Activated CD4-positive, alpha-beta T cell treated with anti-CD3 and anti-CD28 coated beads for 24 hours (primary cell): ENCODE data around the gene ATP8A1.
"Not testable (repeated sequence)": the region's sequence is repeated elsewhere in the genome, so short reads cannot be mapped to it uniquely, and the experiment has no call there.

Experiments
- DNase-seq, 2 donors: peaks; one replicate each; pipeline ENCODE4 v3.0.0-alpha.2; 2020; ENCODE audit warnings: low read depth in 2 of 2

The ATP8A1 gene

GRCh38 chr4:42411803-42412202 is 245.1 kb downstream of the ATP8A1 start:
- no peak for DNase-seq

DNA sequence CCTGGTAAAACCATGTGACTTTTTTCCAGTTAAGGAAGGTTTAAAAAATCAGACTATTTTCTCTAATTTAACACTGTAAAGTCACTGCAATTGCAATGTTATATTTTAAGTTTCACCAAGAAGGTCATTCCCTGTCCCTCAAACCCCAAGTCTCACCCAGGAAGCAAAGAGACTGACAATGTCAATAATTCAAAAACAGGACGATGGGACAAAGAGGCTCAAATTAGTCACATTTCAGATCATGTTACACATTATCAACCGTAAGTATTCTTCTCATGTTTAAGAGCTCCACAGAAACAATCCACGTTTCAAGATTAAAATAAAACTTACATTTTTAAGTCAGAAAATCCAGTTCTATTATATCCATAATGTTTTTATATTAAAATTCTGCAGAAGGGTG is 246.5 kb downstream of the ATP8A1 start:
- DNase-seq = no peak

DNA sequence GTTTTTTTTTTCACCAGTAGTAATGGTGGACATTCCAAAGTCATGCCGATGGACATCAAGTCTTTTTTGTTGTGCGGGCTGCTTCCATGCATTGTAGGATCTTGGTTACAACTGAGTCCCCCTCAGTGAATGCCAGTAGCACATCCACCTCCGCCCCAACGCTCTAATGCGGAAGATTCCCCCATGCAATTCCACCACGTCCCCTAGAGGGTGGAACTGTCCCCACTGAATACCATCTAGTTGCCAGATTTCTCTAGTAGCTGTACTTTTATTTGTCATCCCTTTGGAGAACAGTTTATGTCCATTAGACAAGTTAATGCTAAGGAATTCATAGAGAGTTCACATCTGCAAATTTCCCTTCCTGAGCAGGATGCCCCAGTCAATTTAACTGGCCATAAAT is 252.9 kb downstream of the ATP8A1 start:
- DNase-seq = no peak

GRCh38 chr4:42401171-42401570 is 255.7 kb downstream of the ATP8A1 start:
- DNase-seq = no peak

DNA sequence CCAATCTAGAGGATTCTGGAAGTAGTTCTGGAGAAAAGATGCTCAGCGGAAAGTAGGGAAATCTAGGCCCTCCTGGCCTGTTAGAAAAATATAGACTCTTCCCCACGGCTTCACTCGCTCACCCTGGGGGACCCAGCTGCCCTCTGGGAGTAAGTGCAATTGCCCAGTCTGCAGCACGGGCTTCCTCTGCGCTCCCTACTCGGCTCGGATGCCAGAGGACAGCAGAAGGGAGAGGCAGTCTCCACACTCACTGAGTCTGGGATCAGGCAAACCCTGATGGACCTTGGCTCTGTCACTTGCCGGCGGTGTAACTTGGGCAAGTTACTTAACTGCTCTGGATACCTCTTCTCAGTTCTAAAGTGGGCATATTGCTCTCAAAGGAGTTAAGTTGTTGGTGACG is 257.5 kb downstream of the ATP8A1 start:
- DNase-seq = no peak

GRCh38 chr4:42398871-42399331 is 258.0 kb downstream of the ATP8A1 start:
- DNase-seq = no peak

- DNase-seq = no peak
Observed at GRCh38 chr4:42398171-42398870, 258.6 kb downstream of the ATP8A1 start.

DNA sequence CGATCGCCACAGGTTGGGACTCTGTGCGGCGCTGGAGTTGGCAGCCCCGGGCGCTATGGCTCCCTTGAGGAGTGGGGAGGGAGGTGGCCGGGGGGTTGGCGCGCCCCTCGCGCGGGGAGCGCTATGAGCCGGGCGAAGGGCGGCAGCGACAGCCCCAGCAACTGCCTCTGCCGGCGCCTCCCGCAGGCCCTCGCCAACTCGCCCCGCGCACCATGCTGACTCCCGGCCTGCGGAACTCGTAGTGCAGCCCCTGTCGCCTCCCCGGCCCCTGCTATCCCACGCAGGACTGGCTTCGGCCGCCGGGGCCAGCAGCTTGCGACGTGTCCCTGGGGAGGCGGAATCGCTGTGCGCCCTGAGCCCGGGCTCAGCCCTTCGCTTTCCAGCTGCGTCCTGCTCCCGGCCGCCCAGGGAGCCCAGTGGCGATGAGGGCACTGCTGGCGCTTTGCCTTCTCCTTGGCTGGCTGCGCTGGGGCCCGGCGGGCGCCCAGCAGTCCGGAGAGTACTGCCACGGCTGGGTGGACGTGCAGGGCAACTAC is 259.2 kb downstream of the ATP8A1 start:
- DNase-seq = no peak

DNA sequence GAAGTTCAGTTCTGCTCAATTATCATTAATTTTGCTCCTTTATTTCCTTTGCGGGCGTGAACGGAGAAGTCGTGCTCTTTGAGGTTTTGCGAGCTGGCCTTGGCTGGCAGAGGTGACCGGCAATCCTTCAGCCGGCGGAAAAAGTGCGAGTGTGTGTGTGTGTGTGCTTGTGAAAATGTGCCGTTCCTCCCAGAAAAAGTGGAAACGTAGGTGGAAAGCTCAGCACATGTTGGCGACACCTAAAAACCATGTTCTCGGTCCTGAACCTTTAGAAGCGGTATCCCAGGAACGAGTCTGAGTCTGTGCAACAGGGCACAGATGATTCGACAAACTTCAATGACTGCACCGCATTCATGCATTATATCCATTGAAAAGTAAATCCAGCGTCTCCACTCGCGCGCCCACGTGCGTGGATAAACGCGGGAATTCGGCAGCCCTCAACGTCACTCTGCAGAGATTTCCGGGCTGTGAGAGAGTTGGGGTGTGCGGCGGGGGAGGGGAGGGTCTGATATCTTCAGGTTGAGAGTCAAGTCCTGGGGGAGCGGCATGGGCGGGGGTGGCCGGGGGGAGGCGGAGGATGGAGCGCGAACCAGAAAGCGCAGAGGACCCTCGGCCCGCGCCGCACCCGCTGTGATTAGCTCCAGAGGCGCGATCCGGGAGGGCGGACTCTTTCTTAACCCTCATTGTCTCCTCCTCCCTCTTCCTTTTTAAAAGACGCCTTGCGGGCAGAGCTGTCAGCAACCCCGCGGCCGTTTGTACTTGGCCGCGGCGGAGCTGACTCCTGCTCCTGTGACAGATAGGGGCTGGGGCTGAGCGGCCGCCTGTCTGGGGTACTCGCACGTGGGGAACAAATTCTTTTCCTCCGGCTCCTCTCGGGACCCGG is 259.9 kb downstream of the ATP8A1 start, which contains the start of gene SHISA3:
TSS of gene SHISA3 (plus strand) at position 737 of the 883 bp plus-strand sequence. CDS start 569 bp downstream, outside the sequence.
- no peak for DNase-seq

- DNase-seq = no peak
Observed at GRCh38 chr4:42396361-42396751, 260.5 kb downstream of the ATP8A1 start.

DNA sequence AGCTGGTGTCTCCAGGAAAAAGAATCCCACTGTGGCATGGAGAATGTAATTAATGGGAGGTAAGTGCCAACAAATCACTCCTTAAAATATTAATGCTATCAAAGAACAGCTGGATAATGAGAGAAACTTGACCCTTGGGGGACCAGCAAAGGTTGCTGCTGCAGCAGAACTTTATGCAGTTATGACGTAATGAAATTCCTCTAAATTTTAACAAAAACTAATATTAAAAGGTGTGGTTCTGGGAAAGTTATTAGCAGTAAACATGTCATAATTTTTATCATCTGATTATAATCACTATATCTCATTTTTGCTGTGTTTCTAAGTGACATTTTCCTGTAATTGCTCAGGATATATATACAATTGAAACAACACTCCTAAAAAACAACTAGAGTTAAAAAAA is 261.3 kb downstream of the ATP8A1 start:
- DNase-seq = no peak

DNA sequence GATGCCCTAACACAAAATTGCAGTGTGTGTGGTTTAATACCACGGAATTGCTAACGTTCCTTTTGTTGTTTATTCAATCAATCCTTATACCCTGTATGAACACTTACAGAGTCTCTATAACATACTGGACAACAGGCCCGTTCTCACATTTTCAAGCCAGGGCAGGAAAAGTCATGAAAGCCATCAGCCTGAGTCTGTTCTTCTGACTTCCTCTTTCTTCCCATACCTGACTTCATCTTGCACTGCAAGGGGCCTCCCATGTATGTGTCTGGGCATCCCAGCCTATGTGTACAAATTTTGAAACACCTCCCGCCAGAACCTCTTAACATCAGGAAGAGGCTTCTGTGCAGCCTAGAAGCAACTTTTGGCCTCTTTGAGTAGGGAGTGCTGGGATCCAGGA is 264.5 kb downstream of the ATP8A1 start:
- DNase-seq = no peak

GRCh38 chr4:42391981-42392380 is 264.9 kb downstream of the ATP8A1 start:
- DNase-seq = no peak

DNA sequence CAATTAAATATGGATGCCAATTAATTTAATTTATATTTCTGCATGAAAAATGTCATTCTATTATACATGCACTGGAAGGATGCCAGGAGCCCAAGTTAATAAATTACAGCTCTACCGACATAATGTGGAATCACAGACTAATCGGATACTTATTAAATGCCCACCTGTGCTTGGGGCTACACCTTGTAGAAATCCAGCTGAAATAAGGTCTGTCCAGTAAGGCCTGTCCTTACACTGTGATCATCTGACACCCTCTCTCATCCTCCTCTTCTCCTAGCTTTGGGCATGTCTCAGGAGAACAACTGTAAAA is 265.6 kb downstream of the ATP8A1 start:
- DNase-seq = no peak

DNA sequence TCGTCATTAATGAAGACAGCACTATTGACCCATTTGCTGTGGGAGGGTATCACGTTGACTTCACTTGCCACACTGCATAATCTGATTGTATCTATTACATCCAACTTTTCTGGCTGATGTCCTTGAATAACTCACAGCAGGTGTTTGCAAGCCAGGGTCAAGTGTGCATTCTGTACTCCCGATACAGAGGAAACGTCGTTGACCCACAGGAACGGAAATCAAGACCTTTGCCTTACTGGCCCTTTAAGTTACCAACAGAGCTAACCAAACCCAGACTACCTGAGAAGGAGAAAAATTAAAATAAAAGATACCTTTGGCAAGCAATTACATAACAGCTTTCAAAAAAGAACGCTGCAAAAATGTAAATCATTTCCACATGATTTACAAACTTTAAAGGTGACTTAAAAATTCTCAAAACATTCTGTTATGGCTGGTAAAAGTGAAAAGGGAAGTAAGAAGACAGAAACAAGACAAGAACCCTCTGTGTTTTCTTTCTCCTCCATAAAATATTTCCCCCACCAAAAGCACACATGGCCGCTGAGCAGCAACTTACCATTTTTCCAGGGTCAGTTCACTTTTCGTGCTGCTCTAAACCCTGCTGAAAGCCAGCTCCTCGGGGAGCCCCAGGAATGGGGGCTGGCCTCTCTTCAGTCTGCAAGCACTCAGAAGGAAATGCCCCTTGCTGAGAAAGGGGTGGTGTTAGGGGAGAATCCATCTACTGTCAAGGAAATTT is 266.1 kb downstream of the ATP8A1 start:
- DNase-seq = no peak

GRCh38 chr4:42385516-42385915 is 271.4 kb downstream of the ATP8A1 start:
- no peak for DNase-seq

DNA sequence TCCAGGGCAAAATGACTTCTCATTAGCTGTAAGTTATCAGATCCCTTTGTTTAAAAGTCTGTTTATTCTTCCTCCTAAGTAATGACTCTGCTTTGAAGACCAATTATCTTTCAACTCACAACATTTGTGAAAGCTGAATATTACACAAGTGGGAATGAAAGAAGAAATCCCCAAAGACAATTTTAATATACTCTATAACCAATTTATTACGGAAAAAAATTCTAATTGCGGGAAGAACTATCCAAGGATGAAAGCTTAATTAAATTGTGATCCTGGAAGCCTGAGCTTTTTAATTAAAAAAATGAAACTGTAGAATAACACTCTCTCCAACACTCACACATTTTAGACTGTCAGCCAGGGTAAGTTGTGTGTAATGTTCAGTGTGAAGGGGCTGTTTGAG is 275.2 kb downstream of the ATP8A1 start:
- no peak for DNase-seq

- DNase-seq = no peak
Observed at GRCh38 chr4:42377497-42377896, 279.4 kb downstream of the ATP8A1 start.

DNA sequence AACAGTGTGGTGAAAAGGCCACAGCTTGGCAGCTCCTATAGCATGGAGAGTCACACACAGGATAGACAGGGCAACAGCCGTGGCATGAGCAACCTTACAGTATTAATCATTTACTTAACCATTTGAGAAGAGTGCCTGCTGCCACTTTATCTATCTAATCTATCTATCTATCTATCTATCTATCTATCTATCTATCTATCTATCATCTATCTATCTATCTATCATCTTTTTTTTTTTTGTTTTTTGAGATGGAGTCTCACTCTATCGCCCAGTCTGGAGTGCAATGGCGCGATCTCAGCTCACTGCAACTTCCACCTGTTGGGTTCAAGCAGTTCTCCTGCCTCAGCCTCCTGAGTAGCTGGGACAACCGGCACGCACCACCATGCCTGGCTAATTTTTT is 284.6 kb downstream of the ATP8A1 start:
- DNase-seq = not testable (repeated sequence)

DNA sequence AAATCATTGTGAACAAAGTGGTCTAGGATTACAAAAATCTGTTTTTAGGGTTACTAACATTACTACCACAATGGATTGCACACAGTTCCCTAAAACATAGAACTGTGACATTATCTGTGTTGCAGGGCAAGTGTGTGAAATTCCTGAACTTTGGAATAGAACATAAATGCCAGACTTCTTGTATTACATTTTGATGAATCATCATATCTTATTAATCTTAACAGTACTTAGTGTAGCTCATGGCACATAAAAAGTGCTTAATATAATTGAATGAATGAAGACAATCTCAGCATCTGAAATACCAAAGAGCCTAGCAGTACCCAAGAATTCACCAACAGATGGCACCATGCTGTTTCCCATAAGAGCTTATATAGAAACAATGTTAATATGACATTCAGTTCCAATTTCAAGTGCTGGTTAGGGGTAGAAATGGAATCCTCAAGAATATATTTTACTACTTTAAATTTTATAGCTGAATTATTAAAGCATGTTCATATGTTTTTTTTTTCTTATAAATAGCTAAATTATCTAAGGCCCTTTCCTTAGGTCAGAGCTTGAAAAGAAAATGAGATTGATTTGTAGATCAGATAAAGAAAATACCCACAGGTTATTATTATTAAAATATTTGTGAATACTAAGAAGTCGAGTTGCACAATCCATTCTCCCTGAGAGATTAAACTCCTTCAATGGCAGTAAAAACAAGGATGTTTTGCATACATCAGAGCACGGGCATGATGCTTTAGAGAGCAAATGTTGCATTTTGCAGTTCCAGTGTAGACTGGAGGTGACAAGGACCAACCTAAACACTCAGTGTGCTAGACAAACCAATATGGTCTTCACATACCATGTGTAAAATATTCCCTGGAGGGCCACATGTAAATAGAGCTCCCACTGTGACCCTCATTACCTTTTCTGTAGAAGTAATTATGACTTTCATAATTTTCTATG is 285.3 kb downstream of the ATP8A1 start:
- no peak for DNase-seq

- DNase-seq = no peak
Observed at GRCh38 chr4:42369489-42369888, 287.4 kb downstream of the ATP8A1 start.
